Hepatocyte (in vitro differentiated cells): ENCODE data around the gene KCNJ14.

Experiments
- CTCF ChIP-seq: fragments of 200-600 bp; sonication (generic); IDR thresholded peaks from 2 replicates; pipeline ENCODE4 v1.5.1; 2016; ENCODE audit warnings: antibody characterized with exemption, mild to moderate bottlenecking; ENCODE audit not compliant: poor library complexity
- EZH2 ChIP-seq: fragments of 200-600 bp; sonication (generic); IDR thresholded peaks from 2 replicates; pipeline ENCODE4 v1.6.1; 2016; ENCODE audit warnings: antibody characterized with exemption, mild to moderate bottlenecking, borderline replicate concordance

GRCh38 chr19:48415806-48416221 lies 39.6 kb upstream of the KCNJ14 start:
- TF ChIP-seq CTCF: no peak
- TF ChIP-seq EZH2: no peak
